ENCODE data around the gene BACH2.

BACH2 gene

DNA sequence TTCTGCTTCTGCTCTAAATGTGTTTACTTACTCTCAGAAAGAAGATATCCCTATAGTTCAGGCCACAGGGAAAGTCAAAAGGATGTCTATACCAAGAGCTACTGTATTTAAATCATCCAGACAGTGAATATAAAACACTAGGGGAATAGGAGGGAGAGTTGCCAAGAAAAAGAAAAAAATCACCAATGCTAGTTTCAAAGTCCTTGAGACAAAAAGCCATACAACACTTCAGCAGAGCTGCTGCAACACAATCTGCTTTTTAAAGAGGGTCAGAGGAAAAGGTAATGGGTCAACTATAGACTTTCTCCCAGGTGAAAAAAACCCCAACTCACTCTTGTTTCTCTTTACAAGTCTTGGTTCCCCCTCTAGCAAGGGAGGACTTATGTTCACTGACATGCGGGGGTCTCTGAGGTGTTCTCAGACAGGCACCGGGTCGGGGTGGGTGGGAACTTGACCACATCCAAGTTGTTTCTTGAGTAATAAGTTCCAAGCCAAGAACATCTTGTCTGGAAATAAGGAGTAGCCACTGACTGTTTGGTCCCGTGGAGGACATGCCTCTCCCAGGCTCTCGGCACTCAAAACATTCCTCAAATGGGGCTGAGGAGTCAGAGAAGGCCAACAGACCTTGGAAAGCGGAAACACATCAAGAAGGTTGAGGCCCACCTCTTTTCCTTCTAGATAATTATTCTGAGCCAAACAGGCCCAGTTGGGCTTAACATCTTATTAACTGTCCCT, 354.7 kb downstream of the BACH2 start:
- no peak for DNase-seq (ENCODE audit: low read depth in 2 of 2)

GRCh38 chr6:89941031-89941762, 355.4 kb downstream of the BACH2 start:
- no peak for DNase-seq (ENCODE audit: low read depth in 2 of 2)

DNA sequence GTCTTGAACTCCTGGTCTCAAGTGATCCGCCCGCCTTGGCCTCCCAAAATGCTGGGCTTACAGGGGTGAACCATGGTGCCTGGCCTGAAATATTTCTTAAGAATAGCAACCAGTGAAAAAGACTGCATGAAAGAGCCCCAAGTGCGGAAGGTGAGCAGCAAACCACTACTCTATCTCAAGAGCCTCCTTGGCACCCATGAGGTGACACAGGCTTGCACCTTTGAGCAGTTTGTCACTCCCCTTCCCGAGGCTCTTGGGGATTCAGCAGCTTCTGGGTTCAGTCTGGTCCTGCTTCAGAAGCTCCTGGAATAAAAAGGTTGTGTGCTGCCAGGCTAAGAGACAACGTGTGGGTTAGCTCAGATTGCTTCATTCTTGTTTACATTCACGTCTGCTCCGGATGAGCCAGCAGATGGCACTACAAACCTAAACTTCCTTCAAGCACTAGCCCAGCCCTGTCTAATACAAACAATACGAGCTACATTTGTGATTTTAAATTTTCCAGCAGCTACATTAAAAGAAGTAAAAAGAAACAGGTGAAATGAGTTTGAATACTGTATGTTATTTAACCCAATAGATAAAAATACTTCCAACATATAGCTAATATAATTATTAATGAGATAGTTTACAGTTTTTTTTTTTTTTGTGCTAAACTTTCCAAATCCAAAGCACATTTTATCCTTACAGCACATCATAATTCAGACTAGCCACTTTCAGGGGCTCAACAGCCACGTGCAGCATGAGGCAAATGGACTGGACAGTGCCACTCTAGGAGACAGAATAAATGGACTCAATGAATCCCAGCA, 356.2 kb downstream of the BACH2 start:
- peak; percentile 36 to 49 for DNase-seq (ENCODE audit: low read depth in 2 of 2)

- no peak for DNase-seq (ENCODE audit: low read depth in 2 of 2)
Measured at GRCh38 chr6:89939144-89939543, 357.5 kb downstream of the BACH2 start.

GRCh38 chr6:89938014-89938413, 358.6 kb downstream of the BACH2 start:
- no peak for DNase-seq (ENCODE audit: low read depth in 2 of 2)

GRCh38 chr6:89936177-89936576, 360.5 kb downstream of the BACH2 start:
- no peak for DNase-seq (ENCODE audit: low read depth in 2 of 2)

DNA sequence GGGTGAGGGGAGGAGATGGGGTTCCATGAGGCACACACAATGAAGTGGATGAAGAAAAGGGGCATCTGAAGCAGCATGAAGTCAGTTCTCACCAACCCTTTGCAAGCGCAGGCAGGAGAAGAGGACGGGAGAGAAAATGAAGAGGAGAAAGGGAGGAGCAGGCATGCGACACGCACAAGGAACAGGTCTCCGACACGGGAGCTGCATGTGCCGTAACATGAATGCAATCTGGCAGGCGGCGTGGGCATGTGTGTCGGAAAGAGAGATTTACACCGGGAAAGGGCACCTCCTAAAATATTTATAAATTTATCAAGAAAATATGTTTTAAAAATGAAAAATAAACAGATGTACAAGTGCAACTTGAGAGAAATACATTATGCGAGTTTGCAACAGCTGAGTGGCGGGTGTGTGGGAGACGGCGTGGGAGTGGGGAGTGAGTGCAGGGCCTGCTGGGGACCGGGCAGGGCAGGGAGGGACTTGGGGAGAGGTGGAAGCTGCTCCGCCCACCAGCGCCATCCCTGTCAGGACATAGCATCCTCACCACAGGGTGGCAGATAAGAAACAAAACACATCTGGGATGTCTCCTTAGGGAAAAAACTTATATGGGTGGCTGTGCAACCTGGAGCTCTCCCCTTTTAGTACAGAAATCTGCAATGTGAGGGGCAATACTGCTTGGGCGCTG, 361.8 kb downstream of the BACH2 start:
- no peak for DNase-seq (ENCODE audit: low read depth in 2 of 2)

- no peak for DNase-seq (ENCODE audit: low read depth in 2 of 2)
Measured at GRCh38 chr6:89932245-89932802, 364.3 kb downstream of the BACH2 start.

DNA sequence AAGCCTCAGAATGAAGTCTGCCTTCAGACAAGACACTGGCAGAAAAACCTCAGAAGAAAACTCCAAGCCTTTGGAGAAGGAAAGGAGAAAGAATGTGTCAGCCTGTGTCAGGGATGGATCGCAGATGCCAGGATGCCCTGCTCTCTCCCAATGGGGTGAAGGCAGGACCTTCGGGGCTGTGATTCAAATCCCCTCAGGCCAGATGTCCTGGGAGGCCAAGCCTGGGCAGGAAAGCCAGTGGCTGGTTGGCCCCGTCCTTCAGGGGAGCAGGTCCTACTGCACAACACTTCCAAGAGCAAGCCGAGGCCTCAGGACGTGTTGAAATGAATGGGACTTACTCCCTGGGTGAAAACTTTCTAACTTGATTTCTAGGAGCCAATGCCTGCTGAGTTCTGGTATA, 365.9 kb downstream of the BACH2 start:
- no peak for DNase-seq (ENCODE audit: low read depth in 2 of 2)

DNA sequence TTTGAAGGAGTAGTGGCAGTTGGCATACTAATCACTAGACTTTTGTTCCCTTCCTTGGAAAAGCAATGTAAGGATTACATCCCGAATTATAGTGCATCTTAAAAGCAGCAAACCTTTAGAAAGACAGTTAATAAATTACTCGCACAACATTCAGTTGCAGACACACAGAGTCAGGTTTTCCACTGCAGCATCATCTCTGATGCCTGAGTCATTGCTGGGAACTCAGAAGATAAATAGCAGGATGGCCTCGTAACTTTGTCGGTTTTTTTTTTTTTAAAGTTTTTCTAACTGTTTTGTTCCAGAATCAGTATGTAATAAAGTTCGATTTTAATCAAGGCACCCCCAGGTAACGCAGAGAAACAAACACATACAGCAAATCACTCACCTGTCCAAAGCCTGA, 368.0 kb downstream of the BACH2 start:
- DNase-seq (ENCODE audit: low read depth in 2 of 2): peak in 1 of 2 donors; percentile 41

GRCh38 chr6:89927791-89928550, 368.7 kb downstream of the BACH2 start:
- no peak for DNase-seq (ENCODE audit: low read depth in 2 of 2)

GRCh38 chr6:89927264-89927663, 369.4 kb downstream of the BACH2 start:
- no peak for DNase-seq (ENCODE audit: low read depth in 2 of 2)

- DNase-seq (ENCODE audit: low read depth in 2 of 2): no peak
Measured at GRCh38 chr6:89925826-89926225, 370.8 kb downstream of the BACH2 start.

DNA sequence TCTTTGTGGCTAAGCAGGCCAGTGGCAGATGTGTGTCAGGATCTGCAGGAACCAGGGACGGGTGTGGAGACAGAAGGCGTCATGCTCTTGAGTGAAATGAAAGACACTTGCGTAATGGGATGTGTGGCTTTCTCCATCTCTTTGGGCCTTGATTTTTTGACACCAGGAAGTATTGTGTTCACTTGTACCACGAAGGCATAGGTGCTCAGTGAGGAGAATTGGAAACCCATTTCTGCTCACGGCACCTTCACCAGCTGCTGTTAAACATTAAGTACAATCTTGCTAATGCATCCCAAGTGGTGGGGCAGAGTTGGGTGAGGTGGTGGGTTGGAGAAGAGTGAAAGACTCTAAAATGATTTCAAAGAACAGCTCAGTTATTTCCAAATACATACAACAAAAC, 372.4 kb downstream of the BACH2 start:
- DNase-seq (ENCODE audit: low read depth in 2 of 2): no peak

DNA sequence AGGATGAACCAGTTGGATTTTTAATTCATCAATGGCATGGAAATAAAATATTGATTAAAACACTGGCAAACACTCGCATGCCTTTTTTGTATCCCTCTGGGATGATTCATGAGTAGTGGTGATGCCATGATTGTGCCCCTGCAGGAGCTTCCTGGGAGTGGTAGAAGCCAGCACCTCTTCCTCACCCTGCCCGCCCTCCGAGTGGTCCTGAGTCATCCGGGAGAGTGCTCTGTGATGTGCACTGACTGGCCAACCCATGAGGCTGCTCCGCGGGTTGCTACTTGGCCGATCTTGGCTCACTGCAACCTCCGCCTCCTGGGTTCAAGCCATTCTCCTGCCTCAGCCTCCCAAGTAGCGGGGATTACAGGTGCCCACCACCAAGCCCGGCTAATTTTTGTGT, 375.0 kb downstream of the BACH2 start:
- no peak for DNase-seq (ENCODE audit: low read depth in 2 of 2)

DNA sequence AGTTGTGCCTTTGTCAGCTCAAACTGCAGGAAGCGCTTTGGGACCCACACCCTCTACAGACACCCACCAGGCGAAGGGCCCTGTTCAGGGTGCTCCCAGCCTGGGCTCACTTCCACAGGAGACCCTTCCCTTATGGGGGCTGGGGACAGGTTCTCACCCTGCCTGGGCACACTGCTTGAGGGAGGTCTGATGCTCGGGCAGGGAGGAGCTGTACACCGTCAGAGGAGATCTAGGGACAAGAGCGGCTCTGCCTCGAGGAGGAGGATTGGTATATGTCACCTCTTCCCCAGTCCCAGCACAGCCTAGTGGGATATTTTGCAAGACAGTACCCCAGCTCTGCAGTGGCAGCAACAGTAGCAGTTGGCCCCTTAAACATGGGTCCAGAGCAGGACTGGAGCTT, 375.4 kb downstream of the BACH2 start:
- no peak for DNase-seq (ENCODE audit: low read depth in 2 of 2)

GRCh38 chr6:89917801-89918366, 378.8 kb downstream of the BACH2 start:
- DNase-seq (ENCODE audit: low read depth in 2 of 2): no peak

- no peak for DNase-seq (ENCODE audit: low read depth in 2 of 2)
Measured at GRCh38 chr6:89917216-89917615, 379.4 kb downstream of the BACH2 start.

DNA sequence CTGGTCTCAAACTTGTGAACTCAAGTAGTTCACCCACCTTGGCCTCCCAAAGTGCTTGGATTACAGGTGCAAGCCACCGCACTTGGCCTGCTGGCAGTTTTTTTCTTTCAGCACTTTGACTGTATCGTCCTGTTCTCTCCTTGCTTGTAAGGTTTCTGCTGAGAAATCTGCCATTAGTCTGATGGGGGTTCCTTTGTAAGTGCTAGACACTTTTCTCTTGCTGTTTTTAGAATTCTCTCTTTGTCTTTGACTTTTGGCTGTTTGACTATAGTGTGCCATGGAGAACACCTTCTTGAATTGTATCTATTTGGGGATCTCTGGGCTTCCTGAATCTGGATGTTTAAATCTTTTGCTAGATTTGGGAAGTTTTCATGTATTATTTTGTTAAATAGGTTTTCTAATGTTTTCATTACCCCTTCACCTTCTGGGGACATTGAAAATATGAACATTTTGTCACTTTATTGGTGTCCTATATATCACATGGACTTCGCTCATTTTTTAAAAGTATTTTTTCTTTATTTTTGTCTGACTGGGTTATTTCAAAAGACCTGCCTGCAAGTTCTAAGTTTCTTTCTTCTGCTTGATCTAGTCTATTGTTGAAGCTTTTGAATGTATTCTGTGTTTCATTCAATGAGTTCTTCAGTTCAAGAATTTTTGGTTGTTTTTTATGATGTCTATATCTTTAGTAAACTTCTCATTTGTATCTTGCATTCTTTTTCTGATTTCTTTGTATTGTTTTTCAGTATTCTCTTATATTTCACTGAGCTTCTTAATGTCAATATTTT, 380.3 kb downstream of the BACH2 start:
- no peak for DNase-seq (ENCODE audit: low read depth in 2 of 2)

DNA sequence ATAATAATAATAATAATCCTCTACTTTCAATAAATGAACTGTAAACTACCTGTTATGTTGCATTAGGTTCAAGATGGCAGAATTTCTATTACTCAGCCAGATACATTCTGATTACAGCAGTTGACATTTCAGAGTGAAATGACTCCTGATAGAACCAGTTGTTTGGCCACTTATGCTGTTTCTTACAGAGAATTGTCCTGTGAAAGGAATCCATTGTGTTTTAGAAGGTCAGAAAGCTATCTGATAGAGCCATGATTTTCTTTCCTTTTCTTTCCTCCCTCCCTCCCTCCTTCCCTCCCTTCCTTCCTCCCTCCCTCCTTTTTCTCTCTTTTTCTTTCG, 385.8 kb downstream of the BACH2 start:
- no peak for DNase-seq (ENCODE audit: low read depth in 2 of 2)
